Endothelial cell of umbilical vein (primary cell): ENCODE measurements around the gene INCENP. TPM values are rescaled to one million over a fixed set of nuclear protein-coding genes. Genes with fewer than 3 reads are reported as not detected.

Experiments
- BruUV-seq: library from RNA; stranded (reverse); fragments of 400-500 nt; replicated peaks from 2 replicates; lab custom pipeline; 2021; lab: Mats Ljungman, UMichigan
- CTCF ChIA-PET: fragments of 300-600, 350-600 bp; sonication (Branson Sonifier 250); formaldehyde crosslinking; loops from one replicate; lab custom pipeline; 2021; ENCODE audit warnings: antibody characterized with exemption, inconsistent platforms; lab: Charles Lee
- POLR2A ChIA-PET: fragments of 300-600, 350-600 bp; sonication (Branson Sonifier 250); formaldehyde crosslinking; loops from one replicate; lab custom pipeline; 2021; ENCODE audit warnings: antibody characterized with exemption, inconsistent platforms; lab: Charles Lee
- DNase-seq: peaks from one replicate; pipeline ENCODE4 v3.0.0-alpha.2; 2011; ENCODE audit warnings: low read depth, low spot score
- FAIRE-seq: peaks from 2 replicates; lab custom pipeline; 2011; peaks lifted over from hg19 to GRCh38; lab: Jason Lieb, UNC
- H2AFZ ChIP-seq: 2 replicates; pipeline ENCODE4 v1.6.0; 2012; ENCODE audit warnings: low read depth, low read length, control low read depth, inconsistent platforms
- H3K27ac ChIP-seq: 2 replicates; pipeline ENCODE4 v1.5.1; 2011; ENCODE audit warnings: low read depth, mild to moderate bottlenecking, control low read depth, low read length, moderate library complexity; ENCODE audit not compliant: insufficient read depth
- H3K27me3 ChIP-seq, 2 experiments: 2 replicates each; pipeline versions ENCODE4 v1.6.0 to v1.6.1; 2011; ENCODE audit warnings: low read length in 2 of 2, mixed read lengths in 1 of 2; ENCODE audit not compliant: control insufficient read depth in 2 of 2, insufficient read depth in 2 of 2
- H3K36me3 ChIP-seq, 2 experiments: 2 replicates in 1 of 2; 3 replicates in 1 of 2; pipeline ENCODE4 v1.5.1; 2011; ENCODE audit warnings: low read length in 2 of 2, mild to moderate bottlenecking in 1 of 2, moderate library complexity in 1 of 2; ENCODE audit not compliant: control insufficient read depth in 2 of 2, insufficient read depth in 2 of 2; ENCODE audit errors: extremely low read depth in 1 of 2
- H3K4me1 ChIP-seq: 3 replicates; pipeline ENCODE4 v1.5.1; 2011; ENCODE audit warnings: mild to moderate bottlenecking, low read length; ENCODE audit not compliant: control insufficient read depth, insufficient read depth; ENCODE audit errors: extremely low read depth
- H3K4me2 ChIP-seq: 2 replicates; pipeline ENCODE4 v1.6.1; 2011; ENCODE audit warnings: low read length, control low read depth, mixed read lengths; ENCODE audit not compliant: insufficient read depth
- H3K4me3 ChIP-seq, 3 experiments: fragments of 200-600 bp in 1 of 3; sonication (generic), shearing (Covaris generic) in 1 of 3; replicated peaks in 1 of 3; 2 replicates each; pipeline ENCODE4 v1.5.1; 2011 to 2016; ENCODE audit warnings: control low read depth in 3 of 3, low read length in 3 of 3, mild to moderate bottlenecking in 2 of 3, inconsistent platforms in 1 of 3, low read depth in 1 of 3, moderate library complexity in 1 of 3; ENCODE audit not compliant: insufficient read depth in 1 of 3
- H3K79me2 ChIP-seq: 2 replicates; pipeline ENCODE4 v1.6.0; 2012; ENCODE audit warnings: low read length, inconsistent platforms; ENCODE audit not compliant: control insufficient read depth, insufficient read depth
- H3K9ac ChIP-seq: replicated peaks from 2 replicates; pipeline ENCODE3; 2011; ENCODE audit warnings: low read length, control low read depth; ENCODE audit not compliant: insufficient read depth; ENCODE audit errors: extremely low read depth
- H3K9me1 ChIP-seq: replicated peaks from 3 replicates; pipeline ENCODE4 v1.6.0; 2011; ENCODE audit warnings: mild to moderate bottlenecking, low read length; ENCODE audit not compliant: control insufficient read depth, insufficient read depth; ENCODE audit errors: extremely low read depth
- H3K9me3 ChIP-seq: replicated peaks from 2 replicates; pipeline ENCODE4 v1.5.1; 2012; ENCODE audit warnings: low read length, inconsistent platforms; ENCODE audit not compliant: control insufficient read depth, insufficient read depth
- H4K20me1 ChIP-seq: replicated peaks from 2 replicates; pipeline ENCODE3; 2011; ENCODE audit warnings: mild to moderate bottlenecking, low read length; ENCODE audit not compliant: control insufficient read depth, insufficient read depth; ENCODE audit errors: extremely low read depth
- EZH2 ChIP-seq: IDR thresholded peaks from 2 replicates; pipeline ENCODE4 v1.6.1; 2012; ENCODE audit warnings: borderline replicate concordance, low read depth, mild to moderate bottlenecking, moderate library complexity, low read length, inconsistent platforms; ENCODE audit not compliant: severe bottlenecking
- FOS ChIP-seq: IDR thresholded peaks from 2 replicates; pipeline ENCODE4 v1.6.1; 2011; ENCODE audit warnings: mild to moderate bottlenecking, low read length, moderate library complexity, borderline replicate concordance; ENCODE audit not compliant: insufficient read depth
- GATA2 ChIP-seq: IDR thresholded peaks from 2 replicates; pipeline ENCODE4 v1.7.0; 2011; ENCODE audit warnings: low read depth, mild to moderate bottlenecking, moderate library complexity, mixed read lengths, low read length; ENCODE audit not compliant: insufficient read length, insufficient read depth
- JUN ChIP-seq: IDR thresholded peaks from 2 replicates; pipeline ENCODE4 v1.6.1; 2011; ENCODE audit warnings: borderline replicate concordance, low read depth; ENCODE audit not compliant: insufficient read length, insufficient read depth
- MYC ChIP-seq: IDR thresholded peaks from one replicate; pipeline ENCODE4 v1.6.1; 2011; ENCODE audit warnings: mild to moderate bottlenecking, low read depth, low read length
- POLR2A ChIP-seq: IDR thresholded peaks from 2 replicates; pipeline ENCODE4 v1.6.1; 2012; ENCODE audit warnings: low read depth, mild to moderate bottlenecking, control low read depth, low read length
- POLR2AphosphoS5 ChIP-seq: IDR thresholded peaks from 2 replicates; pipeline ENCODE4 v1.6.1; 2012; ENCODE audit warnings: low read depth, mild to moderate bottlenecking, control low read depth, low read length, moderate library complexity; ENCODE audit not compliant: insufficient read depth
- dilution Hi-C: fragments of 300-500 bp; cut with MboI; formaldehyde crosslinking; loops from one replicate; pipeline ENCODE4 v1.15.0; 2019; ENCODE audit warnings: low sequenced_read_pairs; ENCODE audit not compliant: extremely low pct_ligation_motif_present
- intact Hi-C: fragments of 100-400 bp; cut with micrococcal nuclease; formaldehyde crosslinking; loops from one replicate; pipeline ENCODE4 v1.10.0; 2022
- polyA plus RNA-seq, 4 experiments: library from polyadenylated mRNA; depleted of rRNA in 3 of 4; stranded (reverse) in 3 of 4; unstranded in 1 of 4; fragments of >200 nt; gene quantifications; 2 replicates each; pipeline versions ENCODE4 v1.2.1 to v1.2.3, GENCODE V29; 2011 to 2012; ENCODE audit warnings: missing spikeins in 1 of 4
- total RNA-seq: library from RNA; stranded (reverse); gene quantifications from 2 replicates; pipeline ENCODE4 v1.2.3, GENCODE V29; 2021
- TF ChIP-seq, protein P1 (sequence below), 2 donors: IDR thresholded peaks; 1 replicate in 1 of 2; 2 replicates in 1 of 2; pipeline ENCODE4 v1.5.1; 2011; ENCODE audit warnings: low read length in 2 of 2, mild to moderate bottlenecking in 2 of 2, moderate library complexity in 2 of 2, control low read depth in 1 of 2, inconsistent platforms in 1 of 2, low read depth in 1 of 2; ENCODE audit not compliant: insufficient read depth in 1 of 2; ENCODE audit errors: extremely low read depth in 1 of 2
- TF ChIP-seq, protein P2 (sequence below): IDR thresholded peaks from 2 replicates; pipeline ENCODE4 v1.6.1; 2011; ENCODE audit not compliant: insufficient read depth, insufficient read length

The INCENP gene
- total and polyA plus RNA-seq, 2 donors (not counting 3 experiments of a cell fraction or from before 2014, with no cell fraction given): 22.9 to 86.8 TPM

- Histone ChIP-seq H3K36me3 (peaks cover 13 to 27% of the 10 kb centered on the region in 2 experiments), H3K9me1 (no peaks in the 10 kb centered on the region), H3K4me1 (peaks cover 22% of the 10 kb centered on the region), H3K4me2 (no peak overlapping the region), H3K27ac (no peak overlapping the region), H3K4me3 (no peak overlapping the region), H3K9ac (no peak overlapping the region), H4K20me1 (no peaks in the 10 kb centered on the region), H3K79me2 (no peaks in the 10 kb centered on the region), H2AFZ (no peak overlapping the region), H3K27me3 (no peaks in the 10 kb centered on the region), H3K9me3 (no peaks in the 10 kb centered on the region)
- ChIA-PET POLR2A (no interaction called here), CTCF (interaction anchor here (0.8 to 1.0 kb wide), 2 partner anchors 56 to 244 kb away, joined by 3 read pairs; no protein-coding TSS in a partner anchor)
- intact Hi-C loops: no loop called here
- dilution Hi-C loops: no loop called here
- no peak for DNase-seq
- FAIRE-seq: no peak
- BruUV-seq: no TSS peak
- TF ChIP-seq POLR2AphosphoS5 (no peak), POLR2A (no peak), GATA2 (no peak), FOS (no peak), EZH2 (no peak), MYC (no peak), JUN (no peak)
- TF ChIP-seq, protein P1, sequence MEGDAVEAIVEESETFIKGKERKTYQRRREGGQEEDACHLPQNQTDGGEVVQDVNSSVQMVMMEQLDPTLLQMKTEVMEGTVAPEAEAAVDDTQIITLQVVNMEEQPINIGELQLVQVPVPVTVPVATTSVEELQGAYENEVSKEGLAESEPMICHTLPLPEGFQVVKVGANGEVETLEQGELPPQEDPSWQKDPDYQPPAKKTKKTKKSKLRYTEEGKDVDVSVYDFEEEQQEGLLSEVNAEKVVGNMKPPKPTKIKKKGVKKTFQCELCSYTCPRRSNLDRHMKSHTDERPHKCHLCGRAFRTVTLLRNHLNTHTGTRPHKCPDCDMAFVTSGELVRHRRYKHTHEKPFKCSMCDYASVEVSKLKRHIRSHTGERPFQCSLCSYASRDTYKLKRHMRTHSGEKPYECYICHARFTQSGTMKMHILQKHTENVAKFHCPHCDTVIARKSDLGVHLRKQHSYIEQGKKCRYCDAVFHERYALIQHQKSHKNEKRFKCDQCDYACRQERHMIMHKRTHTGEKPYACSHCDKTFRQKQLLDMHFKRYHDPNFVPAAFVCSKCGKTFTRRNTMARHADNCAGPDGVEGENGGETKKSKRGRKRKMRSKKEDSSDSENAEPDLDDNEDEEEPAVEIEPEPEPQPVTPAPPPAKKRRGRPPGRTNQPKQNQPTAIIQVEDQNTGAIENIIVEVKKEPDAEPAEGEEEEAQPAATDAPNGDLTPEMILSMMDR (IDR thresholded peaks at IDR 0.05; ENCODE audit: extremely low read depth in 1 of 2, insufficient read depth in 1 of 2, low read depth in 1 of 2, low read length in 2 of 2): no peak
- TF ChIP-seq, protein P2, sequence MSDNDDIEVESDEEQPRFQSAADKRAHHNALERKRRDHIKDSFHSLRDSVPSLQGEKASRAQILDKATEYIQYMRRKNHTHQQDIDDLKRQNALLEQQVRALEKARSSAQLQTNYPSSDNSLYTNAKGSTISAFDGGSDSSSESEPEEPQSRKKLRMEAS: no peak
Observed at GRCh38 chr11:62150887-62151736, 27.3 kb downstream of the INCENP start.
